ENCODE measurements around the gene ERI2.

Gene ERI2

DNA sequence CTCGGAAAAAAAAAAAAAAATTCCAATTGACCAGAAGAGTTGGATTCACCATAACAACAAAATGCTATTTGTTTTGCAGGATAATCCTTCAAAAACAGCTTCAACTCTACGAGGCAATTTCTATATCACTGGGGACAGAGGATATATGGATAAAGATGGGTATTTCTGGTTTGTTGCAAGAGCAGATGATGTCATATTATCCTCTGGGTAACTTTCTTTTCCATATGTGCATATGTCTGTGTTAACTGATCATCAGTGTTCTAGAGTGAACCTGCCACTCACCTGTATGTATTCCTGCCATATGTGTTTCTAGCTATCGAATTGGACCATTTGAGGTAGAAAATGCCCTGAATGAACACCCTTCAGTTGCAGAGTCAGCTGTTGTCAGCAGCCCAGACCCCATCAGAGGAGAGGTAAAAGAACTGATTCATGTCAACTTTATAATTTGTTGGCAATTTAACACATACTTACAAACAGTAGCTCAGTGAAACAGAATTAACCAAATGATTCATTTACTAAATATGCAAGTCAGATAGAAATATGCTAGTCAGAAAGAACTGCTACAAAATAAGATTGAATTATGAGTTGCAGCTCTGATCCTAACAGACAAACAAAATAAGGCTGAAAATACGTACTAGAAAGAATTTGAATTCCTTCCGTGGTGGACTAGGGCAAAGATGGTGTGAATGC lies 14.2 kb downstream of the ERI2 start:
- Histone ChIP-seq H3K27me3 (ENCODE audit: insufficient read depth, poor library complexity, severe bottlenecking) (no peaks in the 10 kb centered on the region), H3K4me3 (replicated peaks; ENCODE audit: insufficient read depth, low read length) (no peak overlapping the region), H3K27ac (replicated peaks) (no peak overlapping the region)
- TF ChIP-seq SPI1 (IDR thresholded peaks at IDR 0.05; ENCODE audit: borderline replicate concordance, low read depth) (no peak), REST (IDR thresholded peaks at IDR 0.05; ENCODE audit: insufficient replicate concordance, low read depth) (no peak), POLR2AphosphoS5 (IDR thresholded peaks at IDR 0.05; ENCODE audit: low read depth) (no peak), GABPA (IDR thresholded peaks at IDR 0.05; ENCODE audit: low read depth) (no peak)
- TF ChIP-seq, protein P1, sequence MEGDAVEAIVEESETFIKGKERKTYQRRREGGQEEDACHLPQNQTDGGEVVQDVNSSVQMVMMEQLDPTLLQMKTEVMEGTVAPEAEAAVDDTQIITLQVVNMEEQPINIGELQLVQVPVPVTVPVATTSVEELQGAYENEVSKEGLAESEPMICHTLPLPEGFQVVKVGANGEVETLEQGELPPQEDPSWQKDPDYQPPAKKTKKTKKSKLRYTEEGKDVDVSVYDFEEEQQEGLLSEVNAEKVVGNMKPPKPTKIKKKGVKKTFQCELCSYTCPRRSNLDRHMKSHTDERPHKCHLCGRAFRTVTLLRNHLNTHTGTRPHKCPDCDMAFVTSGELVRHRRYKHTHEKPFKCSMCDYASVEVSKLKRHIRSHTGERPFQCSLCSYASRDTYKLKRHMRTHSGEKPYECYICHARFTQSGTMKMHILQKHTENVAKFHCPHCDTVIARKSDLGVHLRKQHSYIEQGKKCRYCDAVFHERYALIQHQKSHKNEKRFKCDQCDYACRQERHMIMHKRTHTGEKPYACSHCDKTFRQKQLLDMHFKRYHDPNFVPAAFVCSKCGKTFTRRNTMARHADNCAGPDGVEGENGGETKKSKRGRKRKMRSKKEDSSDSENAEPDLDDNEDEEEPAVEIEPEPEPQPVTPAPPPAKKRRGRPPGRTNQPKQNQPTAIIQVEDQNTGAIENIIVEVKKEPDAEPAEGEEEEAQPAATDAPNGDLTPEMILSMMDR (IDR thresholded peaks at IDR 0.05; ENCODE audit: insufficient read depth, low read length) = no peak
- DNase-seq (ENCODE audit: low read depth in 1 of 2, low spot score in 1 of 2) = no peak

DNA sequence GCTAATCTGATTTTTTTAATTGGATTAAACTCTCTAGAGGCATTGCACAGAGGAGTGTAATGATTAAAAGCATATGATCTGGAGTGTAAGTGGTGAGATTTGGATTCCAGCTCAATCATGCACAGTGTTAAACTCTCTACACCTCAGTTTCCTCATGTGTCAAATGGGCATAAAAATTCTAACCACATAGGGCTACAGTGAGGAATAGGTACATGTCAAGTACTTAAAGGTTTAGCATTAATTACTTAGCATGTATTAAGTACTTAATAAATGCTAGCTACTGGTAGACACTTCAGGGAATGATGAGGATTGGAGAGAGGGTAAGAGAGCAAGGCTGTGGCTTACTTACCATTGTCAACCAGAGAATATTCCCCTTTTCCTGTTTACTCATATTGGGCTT lies 17.1 kb downstream of the ERI2 start:
- no peak overlapping the region for H3K27ac ChIP-seq (replicated peaks)
- H3K4me3 ChIP-seq (replicated peaks; ENCODE audit: insufficient read depth, low read length) = no peak overlapping the region
- H3K27me3 ChIP-seq (ENCODE audit: insufficient read depth, poor library complexity, severe bottlenecking) = no peaks in the 10 kb centered on the region
- DNase-seq (ENCODE audit: low read depth in 1 of 2, low spot score in 1 of 2) = no peak
- TF ChIP-seq REST (IDR thresholded peaks at IDR 0.05; ENCODE audit: insufficient replicate concordance, low read depth) (no peak), POLR2AphosphoS5 (IDR thresholded peaks at IDR 0.05; ENCODE audit: low read depth) (no peak), GABPA (IDR thresholded peaks at IDR 0.05; ENCODE audit: low read depth) (no peak), SPI1 (IDR thresholded peaks at IDR 0.05; ENCODE audit: borderline replicate concordance, low read depth) (no peak)

- Histone ChIP-seq H3K4me3 (replicated peaks; ENCODE audit: insufficient read depth, low read length) (no peak overlapping the region), H3K27me3 (ENCODE audit: insufficient read depth, poor library complexity, severe bottlenecking) (no peaks in the 10 kb centered on the region), H3K27ac (replicated peaks) (no peak overlapping the region)
- TF ChIP-seq, protein P1 (IDR thresholded peaks at IDR 0.05; ENCODE audit: insufficient read depth, low read length) = no peak
- TF ChIP-seq SPI1 (IDR thresholded peaks at IDR 0.05; ENCODE audit: borderline replicate concordance, low read depth) (no peak), REST (IDR thresholded peaks at IDR 0.05; ENCODE audit: insufficient replicate concordance, low read depth) (no peak), POLR2AphosphoS5 (IDR thresholded peaks at IDR 0.05; ENCODE audit: low read depth) (no peak)
- no peak for DNase-seq (ENCODE audit: low read depth in 1 of 2, low spot score in 1 of 2)
These were observed 22.1 kb downstream of the ERI2 start for GRCh38 chr16:20784204-20784603.

Data from HL-60 (cell line).